Nephron (organoid): ENCODE measurements around the gene MUC7.
"Not testable (repeated sequence)": the region's sequence is repeated elsewhere in the genome, so short reads cannot be mapped to it uniquely, and the experiment has no call there.

Experiments used
- H3K27ac Mint-ChIP-seq, 3 experiments: 2 replicates each; pipeline ENCODE4 v1.8.0; 2020; ENCODE audit warnings: mixed read lengths in 3 of 3, mild to moderate bottlenecking in 2 of 3, moderate library complexity in 1 of 3
- H3K27me3 Mint-ChIP-seq: 2 replicates; pipeline ENCODE4 v1.8.0; 2021; ENCODE audit warnings: low read depth, mild to moderate bottlenecking, moderate library complexity, mixed read lengths
- H3K36me3 Mint-ChIP-seq: 2 replicates; pipeline ENCODE4 v1.8.0; 2020; ENCODE audit warnings: low read depth, mixed read lengths
- H3K4me1 Mint-ChIP-seq: 2 replicates; pipeline ENCODE4 v1.8.0; 2020; ENCODE audit warnings: mixed read lengths
- H3K4me3 Mint-ChIP-seq, 3 experiments: 2 replicates each; pipeline ENCODE4 v1.8.0; 2020; ENCODE audit warnings: mild to moderate bottlenecking in 3 of 3, mixed read lengths in 3 of 3, moderate library complexity in 2 of 3
- H3K9me3 Mint-ChIP-seq: 2 replicates; pipeline ENCODE4 v1.8.0; 2020; ENCODE audit warnings: mixed read lengths
- CTCF ChIP-seq, 3 experiments: fragments of 200-600 bp; sonication (generic); IDR thresholded peaks; one replicate each; pipeline ENCODE4 v1.5.0; 2021; ENCODE audit warnings: antibody characterized with exemption in 3 of 3; ENCODE audit not compliant: unreplicated experiment in 3 of 3

MUC7 gene

DNA sequence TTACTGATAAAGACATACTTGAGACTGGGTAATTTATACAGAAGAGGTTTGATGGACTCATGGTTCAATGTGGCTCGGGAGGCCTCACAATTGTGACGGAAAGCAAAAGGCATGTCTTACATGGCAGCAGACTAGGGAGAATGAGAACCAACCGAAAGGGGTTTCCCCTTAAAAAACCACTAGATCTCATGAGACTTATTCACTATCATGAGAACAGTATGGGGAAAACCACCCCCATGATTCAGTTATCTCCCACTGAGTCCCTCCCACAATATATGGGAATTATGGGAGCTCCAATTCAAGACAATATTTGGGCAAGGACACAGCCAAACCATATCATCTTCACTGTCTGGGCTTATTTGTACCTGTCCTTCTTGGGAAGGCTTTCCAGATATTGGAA, 22.8 kb upstream of the MUC7 start:
- TF ChIP-seq CTCF (IDR thresholded peaks at IDR 0.05; ENCODE audit: unreplicated experiment in 3 of 3), result no peak
- no peaks in the 10 kb centered on the region for H3K27me3 Mint-ChIP-seq
- no peak overlapping the region for H3K27ac Mint-ChIP-seq

DNA sequence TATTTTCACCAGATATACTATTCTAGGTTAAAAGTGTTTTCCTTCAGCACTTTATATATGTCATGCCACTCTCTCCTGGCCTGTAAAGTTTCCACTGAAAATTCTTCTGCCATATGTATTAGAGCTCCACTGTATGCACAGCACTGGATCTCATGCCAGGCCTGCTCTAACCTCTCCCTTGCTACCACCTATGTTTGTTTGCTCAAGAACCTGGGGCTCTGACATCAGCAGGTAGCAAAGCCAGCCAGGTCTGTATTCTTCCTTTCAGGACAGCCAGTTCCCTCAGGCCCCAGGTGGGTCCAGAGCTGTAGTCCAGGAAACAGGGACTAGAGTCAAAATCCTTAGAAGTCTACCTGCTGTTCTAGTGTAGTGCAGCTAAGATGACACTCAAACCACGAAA, 19.1 kb upstream of the MUC7 start:
- H3K36me3 Mint-ChIP-seq, result no peaks in the 10 kb centered on the region
- H3K4me1 Mint-ChIP-seq, result no peaks in the 10 kb centered on the region
- H3K27ac Mint-ChIP-seq, result no peak overlapping the region
- H3K9me3 Mint-ChIP-seq, result peaks cover 6% of the 10 kb centered on the region
- no peaks in the 10 kb centered on the region for H3K27me3 Mint-ChIP-seq
- H3K4me3 Mint-ChIP-seq, result no peak overlapping the region
- TF ChIP-seq CTCF (IDR thresholded peaks at IDR 0.05; ENCODE audit: unreplicated experiment in 3 of 3), result no peak

More for the DNA sequence above, 22.8 kb upstream of the MUC7 start:
- no peaks in the 10 kb centered on the region for H3K36me3 Mint-ChIP-seq
- H3K9me3 Mint-ChIP-seq, result peaks cover 6% of the 10 kb centered on the region
- H3K4me1 Mint-ChIP-seq, result no peaks in the 10 kb centered on the region
- no peak overlapping the region for H3K4me3 Mint-ChIP-seq

- H3K4me3 Mint-ChIP-seq, result no peak overlapping the region
- peaks cover 4% of the 10 kb centered on the region for H3K27me3 Mint-ChIP-seq
- no peaks in the 10 kb centered on the region for H3K36me3 Mint-ChIP-seq
- no peak for TF ChIP-seq CTCF (IDR thresholded peaks at IDR 0.05; ENCODE audit: unreplicated experiment in 3 of 3)
- peaks cover 11% of the 10 kb centered on the region for H3K9me3 Mint-ChIP-seq
- no peaks in the 10 kb centered on the region for H3K4me1 Mint-ChIP-seq
- H3K27ac Mint-ChIP-seq, result peak overlapping the region in 1 of 3 experiments; percentile 38
Observed at GRCh38 chr4:70463335-70463734, 8.7 kb upstream of the MUC7 start.

- Mint-ChIP-seq H3K27ac (no peak overlapping the region), H3K36me3 (no peaks in the 10 kb centered on the region), H3K9me3 (peaks cover 2% of the 10 kb centered on the region), H3K4me3 (no peak overlapping the region), H3K27me3 (no peaks in the 10 kb centered on the region), H3K4me1 (no peaks in the 10 kb centered on the region)
- no peak for TF ChIP-seq CTCF (IDR thresholded peaks at IDR 0.05; ENCODE audit: unreplicated experiment in 3 of 3)
Observed at GRCh38 chr4:70473679-70474078, 1.7 kb downstream of the MUC7 start.

DNA sequence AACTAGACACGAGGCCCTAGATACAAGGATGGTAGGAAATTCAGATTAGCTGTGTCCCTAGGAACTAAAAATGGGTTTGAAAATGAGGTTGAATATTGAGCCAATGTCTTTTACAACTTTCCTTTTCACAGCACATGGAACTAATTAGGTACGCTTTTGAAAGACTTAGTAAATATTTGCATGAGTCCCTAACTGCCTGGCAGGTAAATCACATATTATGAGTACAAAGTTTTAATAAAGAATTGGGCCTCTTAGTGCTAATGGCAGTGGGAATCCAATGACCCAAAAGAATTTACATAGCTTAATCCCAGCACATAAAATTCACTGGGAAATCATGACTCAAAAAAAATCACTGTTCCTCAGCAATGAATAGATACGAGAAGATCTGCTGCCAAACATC, 16.8 kb downstream of the MUC7 start:
- Mint-ChIP-seq H3K4me3 (no peak overlapping the region), H3K4me1 (no peaks in the 10 kb centered on the region), H3K27ac (peak overlapping the region in 1 of 3 experiments; percentile 5), H3K27me3 (no peaks in the 10 kb centered on the region), H3K9me3 (no peaks in the 10 kb centered on the region), H3K36me3 (no peaks in the 10 kb centered on the region)
- TF ChIP-seq CTCF (IDR thresholded peaks at IDR 0.05; ENCODE audit: unreplicated experiment in 3 of 3), result no peak

GRCh38 chr4:70496231-70496630, 24.2 kb downstream of the MUC7 start:
- H3K36me3 Mint-ChIP-seq, result no peaks in the 10 kb centered on the region
- TF ChIP-seq CTCF (IDR thresholded peaks at IDR 0.05; ENCODE audit: unreplicated experiment in 3 of 3), result no peak
- no peaks in the 10 kb centered on the region for H3K27me3 Mint-ChIP-seq
- no peaks in the 10 kb centered on the region for H3K9me3 Mint-ChIP-seq
- H3K4me1 Mint-ChIP-seq, result no peaks in the 10 kb centered on the region
- no peak overlapping the region for H3K27ac Mint-ChIP-seq
- no peak overlapping the region for H3K4me3 Mint-ChIP-seq

- H3K4me3 Mint-ChIP-seq, H3K36me3 Mint-ChIP-seq, H3K4me1 Mint-ChIP-seq, H3K27me3 Mint-ChIP-seq, H3K9me3 Mint-ChIP-seq, H3K27ac Mint-ChIP-seq: not testable (repeated sequence)
Observed at GRCh38 chr4:70501838-70502237, 29.8 kb downstream of the MUC7 start.
